ENCODE data around the gene DYNLT5. TPM values are rescaled to one million over a fixed set of nuclear protein-coding genes. Genes with fewer than 3 reads are reported as not detected.
A peak's percentile ranks its signal among the peaks of the same experiment; 100 is the strongest.

Gene DYNLT5
- total RNA-seq, 1 donor from 2014 or later = not detected

- peak; percentile 66 for TF ChIP-seq CTCF (IDR thresholded peaks at IDR 0.05; ENCODE audit: insufficient read depth, low read length, poor library complexity, severe bottlenecking)
- no peak for DNase-seq (ENCODE audit: low read depth)
- H3K27me3 ChIP-seq (ENCODE audit: control insufficient read depth, insufficient read depth, low read length) = no peaks in the 10 kb centered on the region
- no peaks in the 10 kb centered on the region for H3K36me3 ChIP-seq (ENCODE audit: control insufficient read depth, insufficient read depth, low read length)
- no peak overlapping the region for H3K4me3 ChIP-seq (ENCODE audit: low read depth, low read length)
These were observed 12.8 kb downstream of the DYNLT5 start for GRCh38 chr1:66764994-66765578.

GRCh38 chr1:66767626-66768025 lies 15.4 kb downstream of the DYNLT5 start:
- Histone ChIP-seq H3K4me3 (ENCODE audit: low read depth, low read length) (no peak overlapping the region), H3K36me3 (ENCODE audit: control insufficient read depth, insufficient read depth, low read length) (no peaks in the 10 kb centered on the region), H3K27me3 (ENCODE audit: control insufficient read depth, insufficient read depth, low read length) (no peaks in the 10 kb centered on the region)
- no peak for TF ChIP-seq CTCF (IDR thresholded peaks at IDR 0.05; ENCODE audit: insufficient read depth, low read length, poor library complexity, severe bottlenecking)
- DNase-seq (ENCODE audit: low read depth) = no peak

GRCh38 chr1:66768965-66769364 lies 16.7 kb downstream of the DYNLT5 start:
- no peak for TF ChIP-seq CTCF (IDR thresholded peaks at IDR 0.05; ENCODE audit: insufficient read depth, low read length, poor library complexity, severe bottlenecking)
- no peak for DNase-seq (ENCODE audit: low read depth)
- Histone ChIP-seq H3K27me3 (ENCODE audit: control insufficient read depth, insufficient read depth, low read length) (no peaks in the 10 kb centered on the region), H3K36me3 (ENCODE audit: control insufficient read depth, insufficient read depth, low read length) (no peaks in the 10 kb centered on the region), H3K4me3 (ENCODE audit: low read depth, low read length) (no peak overlapping the region)

- TF ChIP-seq CTCF (IDR thresholded peaks at IDR 0.05; ENCODE audit: insufficient read depth, low read length, poor library complexity, severe bottlenecking) = no peak
- Histone ChIP-seq H3K36me3 (ENCODE audit: control insufficient read depth, insufficient read depth, low read length) (no peaks in the 10 kb centered on the region), H3K4me3 (ENCODE audit: low read depth, low read length) (no peak overlapping the region), H3K27me3 (ENCODE audit: control insufficient read depth, insufficient read depth, low read length) (no peaks in the 10 kb centered on the region)
- DNase-seq (ENCODE audit: low read depth) = no peak
These were observed 17.4 kb downstream of the DYNLT5 start for GRCh38 chr1:66769512-66770229.

- DNase-seq (ENCODE audit: low read depth) = no peak
- no peak for TF ChIP-seq CTCF (IDR thresholded peaks at IDR 0.05; ENCODE audit: insufficient read depth, low read length, poor library complexity, severe bottlenecking)
- H3K4me3 ChIP-seq (ENCODE audit: low read depth, low read length) = no peak overlapping the region
These were observed 18.0 kb downstream of the DYNLT5 start for GRCh38 chr1:66770240-66770639.

GRCh38 chr1:66770694-66771093 lies 18.4 kb downstream of the DYNLT5 start:
- no peak for DNase-seq (ENCODE audit: low read depth)
- Histone ChIP-seq H3K27me3 (ENCODE audit: control insufficient read depth, insufficient read depth, low read length) (no peaks in the 10 kb centered on the region), H3K4me3 (ENCODE audit: low read depth, low read length) (no peak overlapping the region), H3K36me3 (ENCODE audit: control insufficient read depth, insufficient read depth, low read length) (no peaks in the 10 kb centered on the region)
- no peak for TF ChIP-seq CTCF (IDR thresholded peaks at IDR 0.05; ENCODE audit: insufficient read depth, low read length, poor library complexity, severe bottlenecking)

More at GRCh38 chr1:66770240-66770639, 18.0 kb downstream of the DYNLT5 start:
- no peaks in the 10 kb centered on the region for H3K36me3 ChIP-seq (ENCODE audit: control insufficient read depth, insufficient read depth, low read length)
- H3K27me3 ChIP-seq (ENCODE audit: control insufficient read depth, insufficient read depth, low read length) = no peaks in the 10 kb centered on the region

Data from kidney epithelial cell (primary cell).